IMR-90 (cell line): Measurements from ENCODE around the gene DPYD. TPM values are rescaled to one million over a fixed set of nuclear protein-coding genes. Genes with fewer than 3 reads are reported as not detected.

ENCODE experiments used
- ATAC-seq: fragments of 200-7000 bp; cut with Tn5 transposase; 2 replicates; pipeline ENCODE4 v1.9.1; 2020; ENCODE audit warnings: low read depth, mild to moderate bottlenecking, moderate library complexity
- BruUV-seq: library from RNA; stranded (reverse); fragments of 400-500 nt; replicated peaks from 2 replicates; lab custom pipeline; 2021; lab: Mats Ljungman, UMichigan
- CTCF ChIA-PET: fragments of 300-600 bp; formaldehyde crosslinking; extraction: SDS; loops from one replicate; lab custom pipeline; 2021; ENCODE audit warnings: antibody characterized with exemption; lab: Yijun Ruan, JAX
- POLR2A ChIA-PET: fragments of 300-600 bp; sonication (Branson Sonifier 250); formaldehyde crosslinking; loops from one replicate; lab custom pipeline; 2022; ENCODE audit warnings: antibody characterized with exemption; ENCODE audit not compliant: unreplicated experiment; lab: Charles Lee
- DNase-seq: peaks from one replicate; pipeline ENCODE4 v3.0.0; 2013
- H2AFZ ChIP-seq: replicated peaks from 2 replicates; pipeline ENCODE3; 2013; ENCODE audit warnings: low read length, mild to moderate bottlenecking; ENCODE audit not compliant: poor library complexity
- H2AK5ac ChIP-seq: 2 replicates; pipeline ENCODE4 v1.6.1; 2013; ENCODE audit warnings: low read depth, low read length, inconsistent platforms
- H2AK9ac ChIP-seq: replicated peaks from 2 replicates; pipeline ENCODE3; 2013; ENCODE audit warnings: mild to moderate bottlenecking, low read depth, low read length, moderate library complexity; ENCODE audit not compliant: poor library complexity
- H2BK120ac ChIP-seq: 2 replicates; pipeline ENCODE4 v1.6.1; 2013; ENCODE audit warnings: low read depth, low read length, inconsistent platforms
- H2BK15ac ChIP-seq: 3 replicates; pipeline ENCODE4 v1.6.1; 2013; ENCODE audit warnings: low read depth, low read length, inconsistent platforms
- H2BK20ac ChIP-seq: 2 replicates; pipeline ENCODE4 v1.6.1; 2013; ENCODE audit warnings: low read depth, mild to moderate bottlenecking, inconsistent platforms, low read length, moderate library complexity
- H2BK5ac ChIP-seq: 2 replicates; pipeline ENCODE4 v1.6.1; 2013; ENCODE audit warnings: mild to moderate bottlenecking, low read depth, low read length, inconsistent platforms; ENCODE audit not compliant: poor library complexity, severe bottlenecking
- H3K14ac ChIP-seq: replicated peaks from 2 replicates; pipeline ENCODE4 v1.6.1; 2013; ENCODE audit warnings: low read depth, low read length, inconsistent platforms
- H3K18ac ChIP-seq: 2 replicates; pipeline ENCODE4 v1.6.1; 2013; ENCODE audit warnings: low read depth, low read length, control low read depth
- H3K23ac ChIP-seq: 2 replicates; pipeline ENCODE4 v1.6.1; 2013; ENCODE audit warnings: low read depth, low read length, inconsistent platforms
- H3K27ac ChIP-seq: 2 replicates; pipeline ENCODE4 v1.5.1; 2013; ENCODE audit warnings: mild to moderate bottlenecking, control low read depth, low read length; ENCODE audit not compliant: insufficient read depth
- H3K27me3 ChIP-seq: 2 replicates; pipeline ENCODE4 v1.6.1; 2013; ENCODE audit warnings: low read length; ENCODE audit not compliant: control insufficient read depth, insufficient read depth
- H3K36me3 ChIP-seq: 2 replicates; pipeline ENCODE4 v1.6.1; 2013; ENCODE audit warnings: low read length, mixed read lengths; ENCODE audit not compliant: control insufficient read depth, insufficient read depth
- H3K4ac ChIP-seq: 2 replicates; pipeline ENCODE4 v1.6.1; 2013; ENCODE audit warnings: low read depth, low read length, inconsistent platforms
- H3K4me1 ChIP-seq: 2 replicates; pipeline ENCODE4 v1.6.1; 2013; ENCODE audit warnings: low read length, mixed read lengths; ENCODE audit not compliant: control insufficient read depth, insufficient read depth
- H3K4me2 ChIP-seq: 2 replicates; pipeline ENCODE4 v1.6.1; 2013; ENCODE audit warnings: low read depth, mild to moderate bottlenecking, control low read depth, low read length, moderate library complexity
- H3K4me3 ChIP-seq: 2 replicates; pipeline ENCODE4 v1.5.1; 2013; ENCODE audit warnings: low read depth, mild to moderate bottlenecking, control low read depth, low read length, moderate library complexity; ENCODE audit not compliant: insufficient read depth
- H3K56ac ChIP-seq: 2 replicates; pipeline ENCODE4 v1.6.1; 2013; ENCODE audit warnings: low read length, inconsistent platforms; ENCODE audit not compliant: insufficient read depth; ENCODE audit errors: extremely low read depth
- H3K79me1 ChIP-seq, 2 experiments: 2 replicates each; pipeline ENCODE4 v1.6.1; 2013; ENCODE audit warnings: low read length in 2 of 2, inconsistent platforms in 1 of 2, low read depth in 1 of 2
- H3K9ac ChIP-seq: 2 replicates; pipeline ENCODE4 v1.6.1; 2013; ENCODE audit warnings: low read depth, low read length, control low read depth
- H3K9me1 ChIP-seq: 2 replicates; pipeline ENCODE4 v1.6.1; 2013; ENCODE audit warnings: low read length, inconsistent platforms; ENCODE audit not compliant: insufficient read depth
- H3K9me3 ChIP-seq: 2 replicates; pipeline ENCODE4 v1.6.1; 2013; ENCODE audit warnings: low read length; ENCODE audit not compliant: control insufficient read depth, insufficient read depth
- H4K20me1 ChIP-seq: 2 replicates; pipeline ENCODE4 v1.6.1; 2013; ENCODE audit warnings: low read length, inconsistent platforms; ENCODE audit not compliant: insufficient read depth
- H4K5ac ChIP-seq: 2 replicates; pipeline ENCODE4 v1.6.1; 2013; ENCODE audit warnings: mild to moderate bottlenecking, low read depth, low read length, control low read depth
- H4K8ac ChIP-seq, 2 experiments: 2 replicates each; pipeline ENCODE4 v1.6.1; 2013; ENCODE audit warnings: low read depth in 2 of 2, low read length in 2 of 2, control low read depth in 1 of 2, inconsistent platforms in 1 of 2
- H4K91ac ChIP-seq: 2 replicates; pipeline ENCODE4 v1.6.1; 2013; ENCODE audit warnings: low read depth, low read length, inconsistent platforms; ENCODE audit not compliant: insufficient read depth
- MAFK ChIP-seq: IDR thresholded peaks from 2 replicates; pipeline ENCODE4 v1.6.1; 2012; ENCODE audit warnings: low read depth, low read length, improper control_type of control experiment
- RFX5 ChIP-seq: IDR thresholded peaks from 2 replicates; pipeline ENCODE4 v1.8.0; 2012; ENCODE audit warnings: low read depth, mild to moderate bottlenecking, low read length, moderate library complexity
- SMC3 ChIP-seq: fragments of 150-350 bp; IDR thresholded peaks from 2 replicates; pipeline ENCODE4 v1.6.1; 2016; ENCODE audit warnings: low read depth, mild to moderate bottlenecking, antibody characterized with exemption, low read length, moderate library complexity
- WGBS, 2 experiments: methylation state at CpG; one replicate each; pipeline versions ENCODE4 v1.1.5 to v1.1.7; 2013; ENCODE audit warnings: missing lambda C conversion rate in 2 of 2; ENCODE audit not compliant: insufficient read length in 1 of 2; ENCODE audit errors: extremely low coverage in 2 of 2; 5-methylcytosine and 5-hydroxymethylcytosine counted together
- dilution Hi-C: fragments of 300-500 bp; cut with HindIII; formaldehyde crosslinking; loops from one replicate; pipeline ENCODE4 v1.14.3; 2018; ENCODE audit warnings: low sequenced_read_pairs; ENCODE audit not compliant: unreplicated experiment
- in situ Hi-C: fragments of 300-500 bp; cut with MboI; formaldehyde crosslinking; loops from 3 replicates; pipeline ENCODE4 v1.14.3; 2019; ENCODE audit warnings: low sequenced_read_pairs, inconsistent platforms, mixed read lengths
- intact Hi-C: fragments of 100-400 bp; cut with micrococcal nuclease; formaldehyde crosslinking; loops from 2 replicates; pipeline ENCODE4 v1.10.0; 2022
- polyA plus RNA-seq, 3 experiments: library from polyadenylated mRNA; depleted of rRNA; stranded (reverse); fragments of >200 nt; gene quantifications; 2 replicates each; pipeline ENCODE4 v1.2.3, GENCODE V29; 2012; ENCODE audit warnings: low replicate concordance in 1 of 3
- total RNA-seq: library from RNA; depleted of rRNA; stranded (reverse); fragments of >200 nt; gene quantifications from 2 replicates; pipeline ENCODE4 v1.2.3, GENCODE V29; 2012

Gene DPYD
- total and polyA plus RNA-seq, 2 of the 4 experiments (the other 2 are of a cell fraction) = 9.3 to 47.3 TPM

- 0 out of 2 replicates have a peak, but pooled peaks have one; percentile 3 for TF ChIP-seq MAFK
- TF ChIP-seq RFX5 = no peak
- TF ChIP-seq SMC3 = no peak
- no peak overlapping the region for H2BK15ac ChIP-seq
- H3K23ac ChIP-seq = no peak overlapping the region
- ATAC-seq = no peak
- no peak overlapping the region for H3K27ac ChIP-seq
- H3K4me1 ChIP-seq = peaks cover 3% of the 10 kb centered on the region; the same call in 1 of the 2 replicates
- H3K9me1 ChIP-seq = no peaks in the 10 kb centered on the region
- DNase-seq = peak; percentile 9
- H2BK20ac ChIP-seq = no peak overlapping the region
- no peaks in the 10 kb centered on the region for H3K36me3 ChIP-seq
- no peak overlapping the region for H2AFZ ChIP-seq
- H2BK120ac ChIP-seq = no peak overlapping the region
- H2AK9ac ChIP-seq = no peak overlapping the region
- no peaks in the 10 kb centered on the region for H3K79me1 ChIP-seq
- H3K4me3 ChIP-seq = no peak overlapping the region
- no peak overlapping the region for H3K56ac ChIP-seq
- no peak overlapping the region for H4K8ac ChIP-seq
- no peak overlapping the region for H2AK5ac ChIP-seq
- no peaks in the 10 kb centered on the region for H3K27me3 ChIP-seq
- BruUV-seq = no TSS peak
- dilution Hi-C loops = no loop called here
- no peaks in the 10 kb centered on the region for H4K20me1 ChIP-seq
- in situ Hi-C loops = no loop called here
- no peak overlapping the region for H3K18ac ChIP-seq
- intact Hi-C loops = loop anchor here (10.0 kb wide), 1 partner anchor 1255 kb away; no protein-coding TSS in a partner anchor
- H3K9ac ChIP-seq = no peak overlapping the region
- H3K9me3 ChIP-seq = no peaks in the 10 kb centered on the region
- H4K5ac ChIP-seq = no peak overlapping the region
- H3K14ac ChIP-seq = no peak overlapping the region
- ChIA-PET POLR2A (no interaction called here), CTCF (interaction anchor here (0.7 kb wide), 1 partner anchor 12 kb away, joined by 4 read pairs; no protein-coding TSS in a partner anchor)
- no peak overlapping the region for H4K91ac ChIP-seq
- WGBS, 2 experiments = no CpG with 5 or more reads among the region's 3 CpGs
- no peak overlapping the region for H3K4ac ChIP-seq
- H2BK5ac ChIP-seq = no peak overlapping the region
- no peak overlapping the region for H3K4me2 ChIP-seq
Measured at GRCh38 chr1:97209381-97209957, 711.4 kb downstream of the DPYD start.
